Cardiac muscle cell (in vitro differentiated cells and primary cell): ENCODE results near the gene LZTS2. TPM values are rescaled to one million over a fixed set of nuclear protein-coding genes. Genes with fewer than 3 reads are reported as not detected.
A peak's percentile ranks its signal among the peaks of the same experiment; 100 is the strongest.

ENCODE experiments used
- DNase-seq, 2 donors: peaks; one replicate each; pipeline versions ENCODE4 v3.0.0 to v3.0.0-alpha.2; 2010 to 2017; ENCODE audit warnings: low read depth in 1 of 2, low spot score in 1 of 2
- H3K27ac ChIP-seq: fragments of 200-600 bp; sonication (generic); 2 replicates; pipeline ENCODE4 v1.5.1; 2016
- H3K27me3 ChIP-seq: fragments of 200-600 bp; sonication (generic); 2 replicates; pipeline ENCODE4 v1.6.0; 2016; ENCODE audit warnings: control low read depth
- H3K36me3 ChIP-seq: fragments of 200-600 bp; sonication (generic); 2 replicates; pipeline ENCODE4 v1.5.1; 2016; ENCODE audit warnings: control low read depth
- H3K4me1 ChIP-seq: fragments of 200-600 bp; sonication (generic); 2 replicates; pipeline ENCODE4 v1.8.1; 2017; ENCODE audit warnings: low read depth, mild to moderate bottlenecking, mixed run types
- H3K4me3 ChIP-seq: fragments of 200-600 bp; sonication (generic); 2 replicates; pipeline ENCODE4 v1.5.1; 2016; ENCODE audit warnings: mild to moderate bottlenecking
- H3K9me3 ChIP-seq: fragments of 200-600 bp; sonication (generic); 2 replicates; pipeline ENCODE4 v1.5.1; 2017; ENCODE audit warnings: low read depth, mild to moderate bottlenecking, control low read depth
- CTCF ChIP-seq: IDR thresholded peaks from 2 replicates; pipeline ENCODE4 v1.5.1; 2012; ENCODE audit warnings: low read depth, mild to moderate bottlenecking, low read length
- polyA plus RNA-seq: library from polyadenylated mRNA; unstranded; fragments of >200 nt; fragmentation: Nextera tagmentation; extraction: Ambion mirVana; gene quantifications from 2 replicates; pipeline ENCODE4 v1.2.1, GENCODE V29; 2016
- total RNA-seq: library from RNA; depleted of rRNA; stranded (reverse); fragments of >200 nt; gene quantifications from 2 replicates; pipeline ENCODE4 v1.2.3, GENCODE V29; 2016

Gene LZTS2
- total and polyA plus RNA-seq, 2 experiments from 2014 or later = 128 to 168 TPM

- Histone ChIP-seq H3K4me3 (no peak overlapping the region), H3K9me3 (no peaks in the 10 kb centered on the region), H3K27me3 (no peaks in the 10 kb centered on the region), H3K4me1 (peaks cover 9% of the 10 kb centered on the region), H3K36me3 (peaks cover 14% of the 10 kb centered on the region), H3K27ac (peak overlapping the region; percentile 74)
- DNase-seq = no peak
- no peak for TF ChIP-seq CTCF
Measured at GRCh38 chr10:100966887-100967286, 32.7 kb upstream of the LZTS2 start.

GRCh38 chr10:100967332-100967731 is 32.3 kb upstream of the LZTS2 start:
- H3K36me3 ChIP-seq = peaks cover 10% of the 10 kb centered on the region
- peaks cover 9% of the 10 kb centered on the region for H3K4me1 ChIP-seq
- no peak for DNase-seq
- H3K27ac ChIP-seq = peak overlapping the region; percentile 74
- H3K9me3 ChIP-seq = no peaks in the 10 kb centered on the region
- TF ChIP-seq CTCF = no peak
- no peak overlapping the region for H3K4me3 ChIP-seq
- H3K27me3 ChIP-seq = no peaks in the 10 kb centered on the region

GRCh38 chr10:100968062-100968736 is 31.4 kb upstream of the LZTS2 start:
- no peaks in the 10 kb centered on the region for H3K9me3 ChIP-seq
- H3K27me3 ChIP-seq = no peaks in the 10 kb centered on the region
- no peak overlapping the region for H3K27ac ChIP-seq
- H3K36me3 ChIP-seq = peaks cover 1% of the 10 kb centered on the region
- no peak overlapping the region for H3K4me3 ChIP-seq
- no peak for TF ChIP-seq CTCF
- DNase-seq = no peak
- H3K4me1 ChIP-seq = peaks cover 9% of the 10 kb centered on the region

GRCh38 chr10:100968863-100969186 is 30.8 kb upstream of the LZTS2 start:
- Histone ChIP-seq H3K27me3 (no peaks in the 10 kb centered on the region), H3K4me1 (peaks cover 9% of the 10 kb centered on the region), H3K4me3 (peak overlapping the region; percentile 81), H3K36me3 (no peaks in the 10 kb centered on the region), H3K9me3 (no peaks in the 10 kb centered on the region), H3K27ac (no peak overlapping the region)
- no peak for TF ChIP-seq CTCF
- no peak for DNase-seq

GRCh38 chr10:100969187-100970075 is 30.2 kb upstream of the LZTS2 start, which contains the start of gene SEMA4G:
TSS of gene SEMA4G (plus strand) at chr10:100969504. CDS start at chr10:100972913, 3,409 bp downstream.
- no peak within 1 kb of the TSS for H3K27ac ChIP-seq
- H3K9me3 ChIP-seq = no peaks in the 10 kb centered on the region
- peak; percentile 72 for TF ChIP-seq CTCF
- peaks cover 9% of the 10 kb centered on the region for H3K4me1 ChIP-seq
- H3K27me3 ChIP-seq = no peaks in the 10 kb centered on the region
- peak; percentile 48 to 80 for DNase-seq
- peak within 1 kb of the TSS; percentile 81 for H3K4me3 ChIP-seq
- H3K36me3 ChIP-seq = no peaks in the 10 kb centered on the region
